Measurements from ENCODE around the gene VPS18.

Gene VPS18

GRCh38 chr15:40918146-40918798 is 24.0 kb downstream of the VPS18 start:
- TF ChIP-seq CTCF (conservative IDR thresholded peaks at IDR 0.05) (no peak), ZFX (IDR thresholded peaks at IDR 0.05) (no peak)
- H3K27ac ChIP-seq: no peak overlapping the region

- TF ChIP-seq CTCF (conservative IDR thresholded peaks at IDR 0.05): no peak
- no peak for TF ChIP-seq ZFX (IDR thresholded peaks at IDR 0.05)
- no peak overlapping the region for H3K27ac ChIP-seq
Measured at GRCh38 chr15:40918799-40919392, 24.6 kb downstream of the VPS18 start.

GRCh38 chr15:40921949-40922607 is 27.8 kb downstream of the VPS18 start:
- H3K27ac ChIP-seq: no peak overlapping the region
- TF ChIP-seq CTCF (conservative IDR thresholded peaks at IDR 0.05) (no peak), ZFX (IDR thresholded peaks at IDR 0.05) (no peak)

- H3K27ac ChIP-seq: no peak overlapping the region
- TF ChIP-seq CTCF (conservative IDR thresholded peaks at IDR 0.05): no peak
Measured at GRCh38 chr15:40922608-40923005, 28.4 kb downstream of the VPS18 start.

- no peak overlapping the region for H3K27ac ChIP-seq
- TF ChIP-seq ZFX (IDR thresholded peaks at IDR 0.05) (no peak), CTCF (conservative IDR thresholded peaks at IDR 0.05) (no peak)
Measured at GRCh38 chr15:40923551-40923950, 29.3 kb downstream of the VPS18 start.

- no peak for TF ChIP-seq ZFX (IDR thresholded peaks at IDR 0.05)
- no peak for TF ChIP-seq CTCF (conservative IDR thresholded peaks at IDR 0.05)
Measured at GRCh38 chr15:40925495-40925862, 31.2 kb downstream of the VPS18 start.

GRCh38 chr15:40925863-40926658 is 31.8 kb downstream of the VPS18 start:
- no peak overlapping the region for H3K27ac ChIP-seq
- TF ChIP-seq ZFX (IDR thresholded peaks at IDR 0.05) (no peak), CTCF (conservative IDR thresholded peaks at IDR 0.05) (no peak)

More at GRCh38 chr15:40925495-40925862, 31.2 kb downstream of the VPS18 start:
- no peak overlapping the region for H3K27ac ChIP-seq

Data from C4-2B (cell line).